GM18907 (cell line): ENCODE results near the gene CAPS.
"Not testable (repeated sequence)": the region's sequence is repeated elsewhere in the genome, so short reads cannot be mapped to it uniquely, and the experiment has no call there.

Source experiments
- ATAC-seq: cut with Tn5 transposase; IDR thresholded peaks from one replicate; pipeline ENCODE4 v1.9.1; 2021; ENCODE audit warnings: mild to moderate bottlenecking, moderate library complexity; ENCODE audit not compliant: unreplicated experiment

The CAPS gene

DNA sequence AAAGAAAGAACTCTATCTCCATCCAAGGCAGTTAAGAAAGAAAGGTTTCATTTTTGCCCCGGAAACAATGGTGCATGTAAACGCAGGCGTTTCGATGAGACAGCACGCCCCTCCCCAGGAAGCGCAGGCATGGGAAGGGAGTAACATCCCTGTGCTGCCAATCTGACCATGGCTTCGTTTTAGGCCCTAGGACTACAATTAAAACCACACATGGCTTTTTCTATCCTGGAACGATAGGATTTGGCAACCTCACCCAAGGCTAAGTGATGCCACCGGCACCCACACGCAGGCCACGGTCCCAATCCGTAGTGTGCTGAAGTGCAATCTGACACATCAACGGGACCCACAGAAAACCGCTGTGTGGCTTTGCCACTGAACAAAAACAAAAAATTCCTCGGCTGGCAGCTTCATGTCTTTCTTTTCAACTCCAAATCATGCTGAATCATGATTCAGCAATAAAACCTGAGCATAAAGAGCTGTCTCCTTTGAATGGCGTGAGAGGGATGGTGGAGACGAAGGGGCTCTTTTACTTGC, 39.7 kb downstream of the CAPS start:
- no peak for ATAC-seq

DNA sequence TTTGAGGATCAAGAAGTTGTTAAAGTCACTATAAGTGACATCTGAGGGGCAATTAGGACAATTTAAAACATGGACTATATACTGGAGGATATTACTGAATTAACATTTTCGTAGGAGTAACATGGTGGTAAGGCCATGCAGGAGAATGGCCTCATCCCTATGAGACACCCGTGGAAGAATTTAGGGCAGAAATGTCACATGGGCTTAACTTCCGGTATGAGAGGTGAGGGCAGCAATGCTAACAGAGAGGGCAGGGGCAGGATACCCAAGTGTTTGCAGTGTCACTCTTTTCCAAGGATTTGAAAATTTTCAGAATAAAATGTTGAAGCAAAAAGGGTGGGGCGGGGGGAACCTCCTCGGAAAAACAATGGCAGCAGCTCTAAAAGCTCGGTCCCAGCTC, 40.2 kb downstream of the CAPS start:
- ATAC-seq, result no peak

DNA sequence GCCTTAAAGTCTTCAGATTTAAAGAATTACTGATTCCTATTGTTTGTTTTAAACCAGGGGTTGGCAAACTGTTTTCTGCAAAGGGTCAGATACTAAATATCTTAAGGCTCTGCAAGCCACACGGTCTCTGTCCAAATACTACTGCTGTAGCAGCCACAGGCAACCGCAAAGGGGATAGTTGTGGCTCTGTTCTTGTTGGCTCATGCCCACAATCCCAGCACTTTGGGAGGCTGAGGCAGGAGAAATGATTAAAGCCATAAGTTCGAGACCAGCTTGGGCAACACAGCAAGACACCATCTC, 41.5 kb downstream of the CAPS start:
- ATAC-seq, result no peak

GRCh38 chr19:5956323-5956722, 42.3 kb downstream of the CAPS start:
- no peak for ATAC-seq

- no peak for ATAC-seq
Observed at GRCh38 chr19:5956728-5957127, 42.7 kb downstream of the CAPS start.

GRCh38 chr19:5957170-5957569, 43.1 kb downstream of the CAPS start:
- ATAC-seq, result no peak

GRCh38 chr19:5958074-5958850, 44.2 kb downstream of the CAPS start:
- no peak for ATAC-seq

- ATAC-seq, result no peak
Observed at GRCh38 chr19:5958851-5959122, 44.7 kb downstream of the CAPS start.

DNA sequence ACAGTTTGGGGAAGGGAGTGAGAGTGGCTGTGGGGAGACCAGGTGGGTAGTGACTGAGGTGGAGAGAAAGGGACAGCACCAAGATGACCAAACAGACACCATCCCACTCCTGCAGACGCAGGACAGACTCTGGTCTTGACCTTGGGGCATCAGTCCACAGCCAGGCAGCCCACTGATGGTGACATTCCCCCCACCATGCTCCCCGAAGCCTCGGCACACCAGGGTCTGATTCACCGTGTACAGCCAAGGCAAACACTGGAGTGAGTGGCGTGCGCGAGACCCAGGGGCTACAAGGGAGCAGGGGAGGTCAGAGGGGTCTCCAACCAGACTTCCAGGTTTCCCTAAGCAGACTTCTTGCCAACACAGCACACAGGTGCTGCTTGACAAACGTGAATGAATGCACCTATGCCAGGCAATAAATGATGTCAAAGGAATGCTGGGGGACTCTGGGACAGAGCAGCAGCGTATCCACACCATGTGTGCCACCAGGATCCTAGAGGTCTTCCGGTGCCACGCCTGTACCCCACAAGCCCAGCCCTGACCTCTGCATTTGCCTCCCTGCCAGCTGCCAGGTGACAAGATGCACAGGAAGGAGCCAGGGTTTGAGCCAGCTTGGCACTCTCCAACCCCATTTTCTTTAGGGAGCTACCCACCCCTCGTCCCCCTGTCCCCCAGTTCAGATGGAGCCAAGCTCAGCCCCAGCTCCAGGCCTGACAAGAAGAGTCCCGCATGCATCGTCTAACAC, 45.4 kb downstream of the CAPS start:
- ATAC-seq, result no peak

DNA sequence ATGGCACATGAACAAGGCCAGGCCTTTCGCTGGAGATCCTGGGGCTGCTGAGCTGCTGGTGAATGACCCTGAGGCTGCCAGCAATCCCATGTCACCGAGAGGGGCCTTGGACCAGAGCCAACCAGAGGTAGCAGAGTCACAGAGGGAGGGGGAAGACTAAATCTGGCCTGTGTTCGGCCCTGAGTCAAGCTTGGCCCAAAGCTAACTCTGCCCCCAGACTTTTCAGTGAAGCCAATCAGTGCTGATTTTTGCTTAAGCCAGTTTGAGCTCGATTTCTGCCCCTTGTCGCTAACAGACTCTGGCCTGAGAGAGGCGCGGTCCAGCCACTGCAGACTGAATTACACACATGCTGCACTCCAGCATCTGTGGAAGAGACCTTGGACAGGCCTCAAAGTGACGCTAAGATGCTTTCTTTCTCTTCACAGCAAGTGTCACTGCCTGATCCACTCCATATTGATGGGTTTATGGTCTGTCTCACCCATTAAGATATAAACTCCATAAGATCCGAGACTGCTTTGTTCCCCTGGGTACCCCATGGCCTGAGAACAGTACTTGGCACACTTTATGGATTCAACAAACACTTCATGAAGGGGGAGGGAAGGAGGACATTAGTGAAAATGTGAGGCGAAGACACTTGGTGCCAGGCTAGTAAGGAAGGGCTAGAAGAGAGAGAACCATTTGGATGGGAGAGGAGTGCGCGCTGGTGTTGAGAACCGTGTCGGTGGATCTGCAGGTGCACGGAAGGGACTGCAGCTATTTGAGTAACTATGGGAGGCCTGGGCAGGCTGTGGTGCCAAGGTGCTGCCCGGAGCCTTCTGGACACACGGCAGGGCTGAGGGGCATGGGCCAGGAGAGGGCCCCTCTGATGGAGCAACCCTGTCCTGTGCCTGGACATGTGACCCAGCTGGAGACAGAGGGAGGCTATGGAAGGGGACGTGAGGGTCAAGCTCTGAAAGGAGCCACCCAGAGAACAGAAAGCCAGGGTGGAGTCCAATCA, 46.2 kb downstream of the CAPS start:
- ATAC-seq, result no peak

GRCh38 chr19:5961641-5961968, 47.6 kb downstream of the CAPS start:
- ATAC-seq, result not testable (repeated sequence)

GRCh38 chr19:5961969-5962945, 48.2 kb downstream of the CAPS start:
- ATAC-seq, result no peak

GRCh38 chr19:5963259-5963658, 49.2 kb downstream of the CAPS start:
- ATAC-seq, result not testable (repeated sequence)

DNA sequence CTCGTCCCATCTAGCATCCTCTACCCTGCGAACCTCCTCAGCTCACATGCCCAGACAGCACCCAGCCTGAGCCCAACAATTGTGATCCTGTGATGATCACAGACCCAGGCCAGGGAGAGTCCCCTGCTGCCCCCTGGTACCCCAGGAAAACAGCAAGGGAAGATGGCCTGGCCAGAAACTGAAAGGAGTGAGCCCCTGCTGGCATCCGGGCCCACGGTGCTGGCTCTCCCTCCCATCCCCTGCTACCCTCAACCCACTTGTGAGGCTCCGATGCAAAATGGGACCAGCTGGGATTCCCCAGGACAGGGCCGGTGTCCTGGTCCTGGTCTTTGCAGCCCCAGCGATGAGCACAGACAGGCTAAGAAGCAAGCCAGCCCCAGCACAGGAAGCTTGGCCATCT, 49.8 kb downstream of the CAPS start:
- no peak for ATAC-seq

GRCh38 chr19:5964816-5965565, 50.9 kb downstream of the CAPS start:
- ATAC-seq, result no peak
